PC-9 (cell line): ENCODE results near the gene CCL27.

Experiments
- EZH2 ChIP-seq: fragments of 200-600 bp; sonication (generic); IDR thresholded peaks from 2 replicates; pipeline ENCODE4 v1.8.0; 2017; ENCODE audit warnings: antibody characterized with exemption, low read depth
- TF ChIP-seq, protein P1 (sequence below): fragments of 200-600 bp; sonication (generic); conservative IDR thresholded peaks from 2 replicates; pipeline ENCODE4 v1.6.1; 2017; ENCODE audit warnings: mixed run types, antibody characterized with exemption, mild to moderate bottlenecking, moderate library complexity

DNA sequence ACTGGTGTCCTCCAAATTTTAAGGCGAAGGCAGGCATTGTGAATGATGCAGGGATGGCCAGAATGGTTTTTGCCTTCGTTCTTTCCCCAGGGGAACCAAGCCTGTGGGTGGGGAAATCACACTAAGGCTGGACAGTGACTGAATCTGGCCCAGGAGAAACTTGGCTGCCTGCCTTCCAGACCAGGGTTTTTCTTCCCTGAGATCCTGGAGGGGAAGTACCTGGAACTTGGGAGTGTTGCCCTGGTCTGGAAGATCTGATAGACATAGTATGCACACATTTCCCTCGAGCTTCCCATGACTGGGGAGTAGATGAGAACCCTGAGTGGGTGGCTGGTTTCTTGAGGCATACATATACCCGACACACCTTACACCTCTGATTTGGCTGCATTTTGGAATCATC, 11.1 kb downstream of the CCL27 start:
- TF ChIP-seq, protein P1, sequence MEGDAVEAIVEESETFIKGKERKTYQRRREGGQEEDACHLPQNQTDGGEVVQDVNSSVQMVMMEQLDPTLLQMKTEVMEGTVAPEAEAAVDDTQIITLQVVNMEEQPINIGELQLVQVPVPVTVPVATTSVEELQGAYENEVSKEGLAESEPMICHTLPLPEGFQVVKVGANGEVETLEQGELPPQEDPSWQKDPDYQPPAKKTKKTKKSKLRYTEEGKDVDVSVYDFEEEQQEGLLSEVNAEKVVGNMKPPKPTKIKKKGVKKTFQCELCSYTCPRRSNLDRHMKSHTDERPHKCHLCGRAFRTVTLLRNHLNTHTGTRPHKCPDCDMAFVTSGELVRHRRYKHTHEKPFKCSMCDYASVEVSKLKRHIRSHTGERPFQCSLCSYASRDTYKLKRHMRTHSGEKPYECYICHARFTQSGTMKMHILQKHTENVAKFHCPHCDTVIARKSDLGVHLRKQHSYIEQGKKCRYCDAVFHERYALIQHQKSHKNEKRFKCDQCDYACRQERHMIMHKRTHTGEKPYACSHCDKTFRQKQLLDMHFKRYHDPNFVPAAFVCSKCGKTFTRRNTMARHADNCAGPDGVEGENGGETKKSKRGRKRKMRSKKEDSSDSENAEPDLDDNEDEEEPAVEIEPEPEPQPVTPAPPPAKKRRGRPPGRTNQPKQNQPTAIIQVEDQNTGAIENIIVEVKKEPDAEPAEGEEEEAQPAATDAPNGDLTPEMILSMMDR = no peak
- no peak for TF ChIP-seq EZH2
